OCI-LY1 (cell line): ENCODE data around the gene STRIP2.

Experiments used
- EZH2 ChIP-seq: fragments of 200-600 bp; sonication (generic), shearing (Covaris generic); IDR thresholded peaks from 2 replicates; pipeline ENCODE4 v1.8.0; 2017; ENCODE audit warnings: borderline replicate concordance, mixed run types, mild to moderate bottlenecking, antibody characterized with exemption, low read length, moderate library complexity, mixed read lengths
- TF ChIP-seq, protein P1 (sequence below): fragments of 200-600 bp; sonication (generic), shearing (Covaris generic); IDR thresholded peaks from 2 replicates; pipeline ENCODE4 v1.5.1; 2017; ENCODE audit warnings: mild to moderate bottlenecking, antibody characterized with exemption, low read length, moderate library complexity, mixed read lengths

GRCh38 chr7:129387537-129387936, 46.7 kb upstream of the STRIP2 start:
- TF ChIP-seq, protein P1, sequence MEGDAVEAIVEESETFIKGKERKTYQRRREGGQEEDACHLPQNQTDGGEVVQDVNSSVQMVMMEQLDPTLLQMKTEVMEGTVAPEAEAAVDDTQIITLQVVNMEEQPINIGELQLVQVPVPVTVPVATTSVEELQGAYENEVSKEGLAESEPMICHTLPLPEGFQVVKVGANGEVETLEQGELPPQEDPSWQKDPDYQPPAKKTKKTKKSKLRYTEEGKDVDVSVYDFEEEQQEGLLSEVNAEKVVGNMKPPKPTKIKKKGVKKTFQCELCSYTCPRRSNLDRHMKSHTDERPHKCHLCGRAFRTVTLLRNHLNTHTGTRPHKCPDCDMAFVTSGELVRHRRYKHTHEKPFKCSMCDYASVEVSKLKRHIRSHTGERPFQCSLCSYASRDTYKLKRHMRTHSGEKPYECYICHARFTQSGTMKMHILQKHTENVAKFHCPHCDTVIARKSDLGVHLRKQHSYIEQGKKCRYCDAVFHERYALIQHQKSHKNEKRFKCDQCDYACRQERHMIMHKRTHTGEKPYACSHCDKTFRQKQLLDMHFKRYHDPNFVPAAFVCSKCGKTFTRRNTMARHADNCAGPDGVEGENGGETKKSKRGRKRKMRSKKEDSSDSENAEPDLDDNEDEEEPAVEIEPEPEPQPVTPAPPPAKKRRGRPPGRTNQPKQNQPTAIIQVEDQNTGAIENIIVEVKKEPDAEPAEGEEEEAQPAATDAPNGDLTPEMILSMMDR = no peak
- no peak for TF ChIP-seq EZH2
